CD4-positive, alpha-beta T cell treated with Interleukin-2 at 100 ng/mL for 4 hours (primary cell): Measurements from ENCODE around the gene NBPF12.
"Not testable (repeated sequence)": the region's sequence is repeated elsewhere in the genome, so short reads cannot be mapped to it uniquely, and the experiment has no call there.

ENCODE experiments used
- DNase-seq: peaks from one replicate; pipeline ENCODE4 v3.0.0-alpha.2; 2020; ENCODE audit warnings: low spot score

NBPF12 gene

GRCh38 chr1:146986450-146986849 lies 48.3 kb downstream of the NBPF12 start:
- DNase-seq: not testable (repeated sequence)

- not testable (repeated sequence) for DNase-seq
Measured at GRCh38 chr1:146987502-146987901, 49.4 kb downstream of the NBPF12 start.

GRCh38 chr1:146989455-146989854 lies 51.3 kb downstream of the NBPF12 start:
- DNase-seq: not testable (repeated sequence)

GRCh38 chr1:147008495-147008894 lies 70.4 kb downstream of the NBPF12 start:
- not testable (repeated sequence) for DNase-seq

GRCh38 chr1:147026975-147027374 lies 88.9 kb downstream of the NBPF12 start:
- DNase-seq: not testable (repeated sequence)

GRCh38 chr1:147030066-147030653 lies 92.0 kb downstream of the NBPF12 start:
- DNase-seq: not testable (repeated sequence)

GRCh38 chr1:147039916-147040315 lies 101.8 kb downstream of the NBPF12 start:
- no peak for DNase-seq

GRCh38 chr1:147042891-147043290 lies 104.8 kb downstream of the NBPF12 start:
- DNase-seq: not testable (repeated sequence)

- not testable (repeated sequence) for DNase-seq
Measured at GRCh38 chr1:147044511-147044910, 106.4 kb downstream of the NBPF12 start.
